Left lobe of liver (tissue), 2 donors: ENCODE data around the gene DEPDC7. TPM values are rescaled to one million over a fixed set of nuclear protein-coding genes. Genes with fewer than 3 reads are reported as not detected.
"Not testable (repeated sequence)": the region's sequence is repeated elsewhere in the genome, so short reads cannot be mapped to it uniquely, and the experiment has no call there.

ENCODE experiments used
- ATAC-seq: fragments of 200-7000 bp; cut with Tn5 transposase; one replicate; pipeline ENCODE4 v1.9.1; 2020; ENCODE audit warnings: mild to moderate bottlenecking, moderate library complexity
- DNase-seq: peaks from one replicate; pipeline ENCODE4 v3.0.0-alpha.2; 2020; ENCODE audit warnings: low spot score
- total RNA-seq: library from RNA; stranded (reverse); gene quantifications from one replicate; pipeline ENCODE4 v1.2.1, GENCODE V29; 2021
- donor health status: DM: no; HTN: no; CAD: no; lungs with moderate emphysema.
- donor health status: DM: no; HTN: yes; CAD: no.

The DEPDC7 gene
- total RNA-seq, 1 donor from 2014 or later = 26.1 TPM

- DNase-seq (no peak), ATAC-seq (no peak)
Measured at GRCh38 chr11:33021937-33022336, 6.3 kb downstream of the DEPDC7 start.

- no peak for DNase-seq
- ATAC-seq = no peak
Measured at GRCh38 chr11:33025339-33025722, 9.7 kb downstream of the DEPDC7 start.

- no peak for DNase-seq
Measured at GRCh38 chr11:33027233-33027632, 11.6 kb downstream of the DEPDC7 start.

GRCh38 chr11:33027846-33028536 lies 12.3 kb downstream of the DEPDC7 start:
- DNase-seq (no peak), ATAC-seq (no peak)

More at GRCh38 chr11:33027233-33027632, 11.6 kb downstream of the DEPDC7 start:
- ATAC-seq = no peak

GRCh38 chr11:33028537-33028914 lies 12.8 kb downstream of the DEPDC7 start:
- ATAC-seq (no peak), DNase-seq (no peak)

- ATAC-seq, DNase-seq: not testable (repeated sequence)
Measured at GRCh38 chr11:33029218-33029617, 13.5 kb downstream of the DEPDC7 start.

GRCh38 chr11:33033493-33033892 lies 17.8 kb downstream of the DEPDC7 start:
- ATAC-seq (no peak), DNase-seq (no peak)

GRCh38 chr11:33035011-33035410 lies 19.3 kb downstream of the DEPDC7 start:
- no peak for DNase-seq
- peak; percentile 38 for ATAC-seq

GRCh38 chr11:33039274-33040032 lies 23.8 kb downstream of the DEPDC7 start, which contains the start of gene TCP11L1:
Gene TCP11L1, plus strand, starts transcription at chr11:33039572. Its CDS starts 4,202 bp downstream, at chr11:33043774.
- ATAC-seq = peak; percentile 87
- peak; percentile 93 for DNase-seq

- ATAC-seq (peak; percentile 23), DNase-seq (no peak)
Measured at GRCh38 chr11:33040033-33040861, 24.6 kb downstream of the DEPDC7 start.

GRCh38 chr11:33040862-33041453 lies 25.3 kb downstream of the DEPDC7 start:
- no peak for DNase-seq
- ATAC-seq = no peak

- no peak for DNase-seq
- ATAC-seq = no peak
Measured at GRCh38 chr11:33043221-33043830, 27.6 kb downstream of the DEPDC7 start.

GRCh38 chr11:33044285-33044756 lies 28.6 kb downstream of the DEPDC7 start:
- DNase-seq (no peak), ATAC-seq (no peak)

GRCh38 chr11:33045551-33046255 lies 30.0 kb downstream of the DEPDC7 start:
- ATAC-seq (no peak), DNase-seq (no peak)

GRCh38 chr11:33048701-33049100 lies 33.0 kb downstream of the DEPDC7 start:
- not testable (repeated sequence) for DNase-seq
- ATAC-seq = peak; percentile 38

GRCh38 chr11:33049565-33050408 lies 34.1 kb downstream of the DEPDC7 start:
- not testable (repeated sequence) for ATAC-seq, DNase-seq

GRCh38 chr11:33052231-33052630 lies 36.6 kb downstream of the DEPDC7 start:
- ATAC-seq (no peak), DNase-seq (no peak)

GRCh38 chr11:33055375-33055774 lies 39.7 kb downstream of the DEPDC7 start:
- DNase-seq = no peak
- no peak for ATAC-seq

- no peak for DNase-seq
- no peak for ATAC-seq
Measured at GRCh38 chr11:33057284-33057683, 41.6 kb downstream of the DEPDC7 start.
